GM12865 (cell line): Measurements from ENCODE around the gene POLR1G.

Experiments
- DNase-seq: peaks from one replicate; pipeline ENCODE4 v3.0.0; 2010; ENCODE audit warnings: low read depth
- H3K4me3 ChIP-seq: 2 replicates; pipeline ENCODE4 v1.5.1; 2011; ENCODE audit warnings: mild to moderate bottlenecking, low read depth, low read length, control low read depth
- TF ChIP-seq, protein P1 (sequence below): IDR thresholded peaks from 2 replicates; pipeline ENCODE4 v1.5.1; 2011; ENCODE audit warnings: low read length, control low read depth, low read depth, inconsistent platforms; ENCODE audit not compliant: insufficient read depth; ENCODE audit errors: missing control alignments

Gene POLR1G

DNA sequence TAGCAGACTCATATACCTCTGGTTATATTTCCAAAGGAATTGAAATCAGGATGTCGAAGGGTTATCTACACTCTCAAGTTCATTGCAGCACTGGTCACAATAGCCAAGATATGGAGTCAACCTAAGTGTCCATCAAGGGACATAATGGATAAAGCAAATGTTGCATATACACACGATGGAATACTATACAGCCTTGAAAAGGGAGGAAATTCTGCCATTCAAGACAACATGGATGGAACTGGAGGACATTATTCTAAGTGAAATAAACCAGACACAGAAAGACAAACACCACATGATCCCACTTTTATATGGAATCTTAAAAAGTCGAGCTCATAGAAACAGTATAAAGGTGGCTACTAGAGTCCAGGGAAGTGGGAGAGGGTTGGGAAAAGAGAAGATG lies 30.9 kb downstream of the POLR1G start:
- TF ChIP-seq, protein P1, sequence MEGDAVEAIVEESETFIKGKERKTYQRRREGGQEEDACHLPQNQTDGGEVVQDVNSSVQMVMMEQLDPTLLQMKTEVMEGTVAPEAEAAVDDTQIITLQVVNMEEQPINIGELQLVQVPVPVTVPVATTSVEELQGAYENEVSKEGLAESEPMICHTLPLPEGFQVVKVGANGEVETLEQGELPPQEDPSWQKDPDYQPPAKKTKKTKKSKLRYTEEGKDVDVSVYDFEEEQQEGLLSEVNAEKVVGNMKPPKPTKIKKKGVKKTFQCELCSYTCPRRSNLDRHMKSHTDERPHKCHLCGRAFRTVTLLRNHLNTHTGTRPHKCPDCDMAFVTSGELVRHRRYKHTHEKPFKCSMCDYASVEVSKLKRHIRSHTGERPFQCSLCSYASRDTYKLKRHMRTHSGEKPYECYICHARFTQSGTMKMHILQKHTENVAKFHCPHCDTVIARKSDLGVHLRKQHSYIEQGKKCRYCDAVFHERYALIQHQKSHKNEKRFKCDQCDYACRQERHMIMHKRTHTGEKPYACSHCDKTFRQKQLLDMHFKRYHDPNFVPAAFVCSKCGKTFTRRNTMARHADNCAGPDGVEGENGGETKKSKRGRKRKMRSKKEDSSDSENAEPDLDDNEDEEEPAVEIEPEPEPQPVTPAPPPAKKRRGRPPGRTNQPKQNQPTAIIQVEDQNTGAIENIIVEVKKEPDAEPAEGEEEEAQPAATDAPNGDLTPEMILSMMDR = no peak
- DNase-seq = no peak
- no peak overlapping the region for H3K4me3 ChIP-seq

DNA sequence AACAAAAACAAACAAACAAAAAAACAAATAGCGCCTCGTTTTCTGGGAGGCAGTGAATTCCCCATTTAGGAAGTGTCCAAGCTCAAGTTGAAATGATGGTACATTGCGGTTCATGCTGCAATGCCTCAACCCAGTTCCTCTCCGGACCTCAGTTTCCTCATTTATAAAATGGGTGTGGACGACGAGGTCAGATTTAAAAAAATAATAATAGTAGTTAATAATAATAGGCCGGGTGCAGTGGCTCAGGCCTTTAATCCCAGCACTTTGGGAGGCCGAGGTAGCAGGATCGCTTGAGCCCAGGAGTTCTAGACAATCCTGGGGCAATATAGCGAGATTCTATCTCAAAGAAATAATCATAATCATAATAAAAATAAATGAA lies 32.7 kb downstream of the POLR1G start:
- TF ChIP-seq, protein P1 = no peak
- peak overlapping the region; percentile 55 for H3K4me3 ChIP-seq

DNA sequence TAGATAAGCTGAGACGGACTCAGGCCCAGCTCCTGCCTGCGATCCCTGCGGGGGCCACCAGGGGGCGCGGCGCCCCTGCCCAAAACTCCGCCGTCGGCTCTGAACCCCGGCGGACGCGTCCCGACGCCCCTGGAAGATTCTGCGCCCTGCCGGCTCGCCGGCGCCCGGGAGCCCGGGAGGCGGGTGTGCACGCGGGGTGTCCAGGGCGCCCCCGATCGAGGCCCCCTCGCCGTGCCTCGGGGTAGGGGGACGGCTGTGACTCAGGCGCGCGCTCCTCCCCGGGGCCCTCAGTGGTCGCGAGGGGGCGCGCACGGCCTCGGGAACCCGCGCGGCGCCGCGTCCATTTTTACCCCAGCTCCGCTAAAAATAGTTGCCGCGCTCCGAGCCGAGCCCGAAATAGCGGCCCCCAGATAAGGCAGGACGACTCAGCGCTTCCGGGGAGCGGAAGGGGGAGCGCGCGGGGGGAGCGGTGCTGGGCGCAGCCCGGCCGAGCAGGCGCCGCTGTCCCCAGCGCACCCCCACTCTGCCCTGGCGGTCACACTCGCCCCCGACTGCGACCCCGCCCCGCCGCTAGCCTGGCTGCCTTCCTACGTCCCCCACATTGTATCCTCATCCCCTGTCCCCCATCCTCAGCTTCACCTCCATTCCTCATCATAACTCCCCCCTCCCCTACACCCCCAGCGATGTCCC lies 33.3 kb downstream of the POLR1G start:
- peak; percentile 95 for DNase-seq
- TF ChIP-seq, protein P1 = peak; percentile 92
- peak overlapping the region; percentile 55 for H3K4me3 ChIP-seq

More for the DNA sequence above, 32.7 kb downstream of the POLR1G start:
- DNase-seq = no peak

DNA sequence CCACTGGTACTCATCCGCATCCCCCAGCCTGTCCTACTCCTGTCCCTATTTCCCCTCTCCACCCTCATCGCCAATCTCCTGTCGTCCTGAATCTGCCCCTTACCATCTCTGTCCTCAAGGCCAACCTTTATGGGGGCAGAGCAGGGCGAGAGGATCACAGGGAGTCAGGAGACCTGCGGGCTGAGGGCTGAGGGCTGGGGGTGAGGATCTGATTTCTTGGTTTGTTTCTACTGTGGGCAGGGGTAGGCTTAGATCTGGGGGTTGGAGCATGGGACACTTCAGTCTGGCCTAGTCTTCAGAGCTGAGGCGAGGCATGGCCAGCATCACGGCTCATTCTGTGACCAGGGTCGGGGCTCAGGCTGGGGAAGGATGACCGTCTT lies 33.8 kb downstream of the POLR1G start:
- H3K4me3 ChIP-seq = peak overlapping the region; percentile 55
- no peak for DNase-seq
- TF ChIP-seq, protein P1 = no peak

DNA sequence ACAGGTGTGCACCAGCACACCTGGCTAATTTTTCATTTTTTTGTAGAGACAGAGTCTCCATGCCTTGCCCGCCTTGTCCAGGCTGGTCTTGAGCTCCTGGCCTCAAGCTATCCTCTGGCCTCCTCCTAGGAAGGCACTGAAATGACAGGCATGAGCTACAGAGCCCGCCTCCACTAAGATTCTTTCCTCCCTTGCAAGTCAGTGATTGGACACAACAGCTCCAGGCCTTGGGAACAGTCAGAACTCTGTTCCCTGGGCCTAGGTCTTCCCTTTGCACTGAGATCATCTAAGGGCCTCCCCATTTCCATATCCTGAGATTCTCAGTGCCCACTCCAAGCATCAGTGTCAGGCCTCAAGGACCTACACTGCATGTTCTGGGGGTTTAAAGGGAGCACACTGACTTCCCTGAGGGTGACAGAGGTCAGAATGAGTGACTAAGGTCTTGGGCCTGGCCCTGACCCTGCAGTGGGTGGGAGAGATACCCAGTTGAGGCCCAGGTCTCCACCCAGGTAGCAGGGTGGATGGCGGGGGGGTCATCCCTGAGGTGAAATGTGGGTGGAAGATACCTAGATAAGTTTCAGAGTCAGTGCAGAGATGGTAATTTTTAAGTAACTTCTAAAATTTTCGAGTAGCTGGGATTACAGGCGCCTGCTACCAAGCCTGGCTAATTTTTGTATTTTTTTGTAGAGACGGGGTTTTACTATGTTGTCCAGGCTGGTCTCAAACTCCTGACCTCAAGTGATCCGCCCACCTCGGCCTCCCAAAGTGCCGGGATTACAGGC lies 34.6 kb downstream of the POLR1G start:
- DNase-seq = no peak
- no peak overlapping the region for H3K4me3 ChIP-seq
- TF ChIP-seq, protein P1 = no peak

DNA sequence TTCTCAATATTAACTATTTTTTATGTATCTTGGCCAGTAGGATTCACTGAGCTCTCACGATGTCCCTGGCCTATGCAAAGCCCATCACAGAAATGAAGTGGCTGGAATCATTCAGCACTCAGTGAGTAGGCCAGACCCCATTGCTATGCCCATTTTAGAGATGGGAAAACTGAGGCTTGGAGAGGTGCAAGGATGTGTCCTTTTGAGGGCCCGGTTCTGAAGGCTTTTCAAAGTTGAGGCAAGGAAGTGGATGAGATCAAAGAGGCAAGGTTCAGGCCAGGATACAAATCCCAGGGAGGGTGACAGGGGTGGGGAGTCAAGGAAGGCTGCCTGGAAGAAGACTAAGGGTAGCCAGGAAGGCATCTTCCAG lies 35.9 kb downstream of the POLR1G start:
- no peak overlapping the region for H3K4me3 ChIP-seq
- TF ChIP-seq, protein P1 = no peak
- DNase-seq = no peak
